ENCODE data around the gene WFDC1.

DNA sequence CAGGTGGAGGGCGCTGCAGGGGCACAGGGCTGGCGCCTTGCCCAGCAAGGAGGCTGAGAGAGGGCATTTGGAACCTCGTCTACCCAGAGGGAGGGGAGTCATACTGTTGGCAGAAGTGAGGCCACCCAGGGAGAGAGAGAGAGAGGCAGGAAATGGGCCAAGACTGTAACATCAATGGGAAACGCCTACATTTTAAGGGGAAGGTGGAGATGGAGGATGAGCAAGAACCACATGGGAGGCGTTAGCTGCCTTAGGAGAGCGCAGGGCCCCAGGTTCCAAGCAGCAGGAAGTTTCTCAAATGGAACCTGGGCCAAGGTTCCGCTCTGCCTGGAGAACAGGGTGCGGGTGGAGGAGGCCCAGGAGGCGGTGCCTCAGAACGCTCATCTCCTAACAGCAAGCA, 2.7 kb upstream of the WFDC1 start:
- no peak for TF ChIP-seq EZH2phosphoT487 (IDR thresholded peaks at IDR 0.05; ENCODE audit: low read depth)
- TF ChIP-seq, protein P1, sequence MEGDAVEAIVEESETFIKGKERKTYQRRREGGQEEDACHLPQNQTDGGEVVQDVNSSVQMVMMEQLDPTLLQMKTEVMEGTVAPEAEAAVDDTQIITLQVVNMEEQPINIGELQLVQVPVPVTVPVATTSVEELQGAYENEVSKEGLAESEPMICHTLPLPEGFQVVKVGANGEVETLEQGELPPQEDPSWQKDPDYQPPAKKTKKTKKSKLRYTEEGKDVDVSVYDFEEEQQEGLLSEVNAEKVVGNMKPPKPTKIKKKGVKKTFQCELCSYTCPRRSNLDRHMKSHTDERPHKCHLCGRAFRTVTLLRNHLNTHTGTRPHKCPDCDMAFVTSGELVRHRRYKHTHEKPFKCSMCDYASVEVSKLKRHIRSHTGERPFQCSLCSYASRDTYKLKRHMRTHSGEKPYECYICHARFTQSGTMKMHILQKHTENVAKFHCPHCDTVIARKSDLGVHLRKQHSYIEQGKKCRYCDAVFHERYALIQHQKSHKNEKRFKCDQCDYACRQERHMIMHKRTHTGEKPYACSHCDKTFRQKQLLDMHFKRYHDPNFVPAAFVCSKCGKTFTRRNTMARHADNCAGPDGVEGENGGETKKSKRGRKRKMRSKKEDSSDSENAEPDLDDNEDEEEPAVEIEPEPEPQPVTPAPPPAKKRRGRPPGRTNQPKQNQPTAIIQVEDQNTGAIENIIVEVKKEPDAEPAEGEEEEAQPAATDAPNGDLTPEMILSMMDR (IDR thresholded peaks at IDR 0.05; ENCODE audit: low read depth, low read length) = no peak

Data from OCI-LY3 (cell line).